ENCODE data around the gene C6orf120.

The C6orf120 gene

GRCh38 chr6:169701954-169702839 is at the start of gene C6orf120, which contains the start of gene WDR27:
TSS of gene C6orf120 (plus strand) at chr6:169702126. CDS start at chr6:169702460, 334 bp downstream.
TSS of gene WDR27 (minus strand) at chr6:169702029. CDS start at chr6:169689005, 13,024 bp downstream.
- peak; percentile 93 for DNase-seq (ENCODE audit: low read depth)

- DNase-seq (ENCODE audit: low read depth): no peak
Observed at GRCh38 chr6:169652896-169653295, 49.0 kb upstream of the C6orf120 start.

DNA sequence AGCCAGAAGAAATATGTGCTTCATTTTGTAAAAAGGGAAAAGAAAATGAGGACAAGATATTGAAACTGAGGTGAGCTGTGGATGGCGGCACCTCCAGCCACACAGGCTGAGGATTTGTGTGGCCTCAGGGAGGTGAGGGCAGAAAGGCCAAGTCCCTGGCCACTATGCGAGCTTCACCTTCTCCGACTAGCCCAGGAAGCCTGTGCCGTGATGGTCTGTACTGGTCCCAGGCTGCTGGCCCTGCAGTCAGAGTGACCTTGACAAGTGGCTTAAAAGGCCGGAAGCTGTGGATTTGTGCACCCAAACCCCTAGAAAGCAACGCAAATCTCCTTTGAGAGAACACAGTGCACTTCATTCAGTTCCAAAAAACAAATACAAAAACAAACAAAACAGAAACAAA is 48.2 kb upstream of the C6orf120 start:
- DNase-seq (ENCODE audit: low read depth): no peak

DNA sequence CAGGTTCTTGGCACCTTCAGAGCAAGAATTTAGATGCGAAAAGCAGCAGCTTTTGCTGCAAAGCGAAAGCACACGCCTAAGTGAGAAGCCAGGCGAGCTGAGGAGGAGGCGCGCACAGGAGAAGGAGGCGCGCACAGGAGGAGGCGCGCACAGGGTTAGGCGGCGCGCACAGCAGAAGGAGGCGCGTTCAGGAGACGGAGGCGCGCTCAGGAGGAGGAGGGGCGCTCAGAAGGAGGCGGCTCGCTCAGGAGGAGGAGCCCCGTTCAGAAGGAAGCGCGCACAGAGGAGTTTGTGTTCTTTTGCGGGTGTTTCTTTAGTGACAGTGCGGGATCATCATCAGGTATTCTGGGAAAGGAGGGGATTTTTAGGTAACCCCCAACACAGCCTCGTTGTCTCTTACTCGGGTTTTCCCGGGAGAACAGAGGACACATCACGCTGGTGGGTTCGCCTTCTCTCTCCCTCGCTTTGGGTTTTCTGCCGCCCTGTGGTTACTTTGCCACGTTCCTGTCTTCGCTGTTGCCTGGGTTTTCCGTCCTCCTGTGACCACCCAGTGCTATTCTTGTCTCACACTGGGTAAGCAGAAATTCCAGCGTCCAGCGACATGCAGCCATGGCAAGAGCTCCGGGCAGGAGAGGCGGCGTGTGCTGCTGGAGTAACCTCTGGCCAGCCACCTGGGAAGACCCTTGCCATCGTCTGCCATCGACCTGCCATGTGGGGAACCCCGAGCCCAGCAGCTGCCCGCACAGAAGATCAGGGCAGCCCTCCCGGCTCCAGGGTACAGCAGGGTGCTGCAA is 47.1 kb upstream of the C6orf120 start:
- DNase-seq (ENCODE audit: low read depth): peak; percentile 51

DNA sequence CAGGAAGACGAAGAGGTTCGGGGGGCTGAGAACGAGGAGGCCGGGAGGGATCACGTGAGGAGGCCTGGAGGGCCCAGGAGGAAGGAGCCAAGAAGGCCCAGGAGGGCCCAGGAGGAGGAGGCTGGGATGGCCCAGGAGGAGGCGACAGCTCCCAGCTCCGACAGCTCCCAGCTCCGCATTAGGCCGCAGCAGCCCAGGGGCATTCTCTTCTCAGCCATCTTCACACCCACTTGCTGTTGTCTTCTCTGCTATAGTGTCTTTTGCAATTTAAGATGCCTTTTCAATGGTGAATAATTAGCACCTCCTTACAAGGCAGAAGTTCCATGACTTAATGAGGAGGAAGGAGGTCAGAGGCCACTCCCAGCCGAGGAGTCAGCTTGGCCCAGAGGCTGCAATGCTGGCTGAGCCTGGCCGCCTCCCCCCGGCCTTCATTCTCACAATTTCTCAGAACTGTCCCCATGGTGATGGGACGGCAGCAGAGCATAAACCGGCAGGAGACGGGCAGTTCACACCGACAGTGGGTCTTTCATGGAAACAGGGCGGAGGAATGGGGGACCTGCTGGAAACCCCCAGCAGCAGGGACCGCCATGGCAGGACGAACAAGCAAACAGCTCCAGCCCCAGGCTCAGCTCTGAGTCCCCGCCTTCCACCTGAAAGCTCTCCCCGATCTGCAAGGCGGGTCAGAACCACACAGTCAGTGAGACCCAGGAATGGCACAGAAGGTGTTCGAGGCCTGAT is 45.2 kb upstream of the C6orf120 start:
- DNase-seq (ENCODE audit: low read depth): no peak

DNA sequence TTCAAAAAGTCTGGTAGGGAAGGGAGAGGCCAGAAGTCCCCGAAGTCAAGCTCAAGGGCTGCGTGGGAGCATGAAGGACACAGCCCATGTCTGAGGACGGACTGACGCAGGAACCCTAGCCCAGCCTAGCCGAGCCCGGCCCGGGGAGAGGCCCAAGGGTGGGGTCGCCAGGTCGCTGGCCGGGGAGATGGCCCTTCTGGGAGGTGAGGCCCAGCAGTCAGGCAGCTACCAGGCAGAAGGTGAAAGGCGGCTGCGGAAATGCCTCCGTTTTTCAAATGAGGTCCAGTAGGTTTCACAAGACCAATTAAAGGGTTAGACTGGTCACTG is 44.7 kb upstream of the C6orf120 start:
- DNase-seq (ENCODE audit: low read depth): no peak

DNA sequence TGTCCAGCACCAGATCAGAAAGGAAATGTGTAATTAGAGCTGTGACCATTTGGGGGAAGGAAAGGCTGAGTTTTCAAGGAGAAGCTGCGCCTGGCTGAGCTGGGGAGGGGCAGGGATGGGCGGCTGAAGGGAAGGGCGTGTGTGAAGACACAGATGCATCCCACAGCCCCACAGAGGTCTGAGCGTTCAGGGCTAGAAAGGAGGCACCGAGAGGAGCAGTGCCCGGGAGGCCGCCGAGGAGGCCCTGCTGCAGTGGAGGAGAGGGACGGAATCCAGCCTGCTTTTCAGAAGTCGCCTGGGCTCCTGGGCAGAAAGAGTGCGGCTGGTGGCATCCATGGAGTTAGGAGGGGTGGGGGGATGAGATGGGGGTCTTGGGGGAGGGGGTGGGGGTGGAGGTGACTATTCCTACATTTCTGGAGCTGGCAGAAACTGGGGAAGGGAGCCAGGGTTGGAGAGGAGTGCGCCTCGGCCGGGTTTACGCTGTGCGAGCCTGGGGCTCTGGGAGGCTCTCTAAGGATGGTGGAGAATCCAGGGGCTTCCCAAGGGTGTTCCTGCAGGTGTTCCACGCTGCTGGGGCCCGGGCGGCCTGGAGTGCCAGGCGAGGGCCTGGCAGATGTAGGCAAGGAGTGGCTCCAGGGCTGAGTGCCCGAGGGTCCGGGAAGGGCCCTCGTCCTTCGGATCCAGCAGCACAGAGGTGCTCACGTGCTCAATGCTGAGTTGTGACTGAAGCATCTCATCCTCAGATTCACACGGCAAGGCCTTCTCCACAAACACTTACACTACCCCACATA is 41.9 kb upstream of the C6orf120 start:
- no peak for DNase-seq (ENCODE audit: low read depth)

GRCh38 chr6:169660751-169661390 is 41.1 kb upstream of the C6orf120 start:
- DNase-seq (ENCODE audit: low read depth): no peak

GRCh38 chr6:169661391-169661756 is 40.6 kb upstream of the C6orf120 start:
- no peak for DNase-seq (ENCODE audit: low read depth)

- no peak for DNase-seq (ENCODE audit: low read depth)
Observed at GRCh38 chr6:169663468-169663867, 38.5 kb upstream of the C6orf120 start.

DNA sequence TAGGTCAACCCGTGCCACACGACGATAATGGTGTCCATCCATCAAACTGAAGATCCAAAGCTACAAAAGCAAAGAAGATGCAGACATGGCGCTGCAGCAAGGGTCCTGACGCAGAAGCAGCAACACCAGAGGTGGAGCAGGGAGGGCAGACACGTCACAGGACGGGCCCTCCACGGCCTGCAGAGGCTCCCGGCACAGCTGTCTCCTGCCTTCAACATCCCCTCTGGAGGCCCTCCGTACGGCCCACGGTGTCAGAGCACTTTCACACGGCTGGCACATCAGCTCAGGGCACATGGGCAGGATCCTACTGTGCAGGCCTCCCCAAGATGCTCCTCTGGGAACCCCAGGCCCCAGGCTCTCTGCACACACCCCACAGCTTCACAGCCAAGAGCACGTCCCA is 37.7 kb upstream of the C6orf120 start:
- DNase-seq (ENCODE audit: low read depth): no peak

DNA sequence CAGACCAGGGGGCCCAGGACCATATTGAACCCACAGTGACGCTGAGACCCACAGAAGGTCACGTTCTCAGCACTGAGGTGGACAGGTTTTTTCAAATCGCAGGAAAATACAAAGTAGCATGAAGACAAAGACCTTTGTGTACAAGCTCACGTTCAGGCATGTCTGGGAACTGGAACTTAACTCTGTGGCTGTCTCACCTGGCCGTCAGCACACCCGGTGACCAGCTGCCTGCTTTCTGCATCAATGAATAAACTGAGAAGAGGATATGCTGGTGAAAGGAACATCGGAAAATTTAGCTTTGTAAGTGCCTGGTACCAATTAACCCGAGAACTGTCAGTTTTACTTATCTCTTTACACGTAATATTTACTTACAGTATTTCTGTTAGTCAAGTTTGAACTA is 36.6 kb upstream of the C6orf120 start:
- no peak for DNase-seq (ENCODE audit: low read depth)

DNA sequence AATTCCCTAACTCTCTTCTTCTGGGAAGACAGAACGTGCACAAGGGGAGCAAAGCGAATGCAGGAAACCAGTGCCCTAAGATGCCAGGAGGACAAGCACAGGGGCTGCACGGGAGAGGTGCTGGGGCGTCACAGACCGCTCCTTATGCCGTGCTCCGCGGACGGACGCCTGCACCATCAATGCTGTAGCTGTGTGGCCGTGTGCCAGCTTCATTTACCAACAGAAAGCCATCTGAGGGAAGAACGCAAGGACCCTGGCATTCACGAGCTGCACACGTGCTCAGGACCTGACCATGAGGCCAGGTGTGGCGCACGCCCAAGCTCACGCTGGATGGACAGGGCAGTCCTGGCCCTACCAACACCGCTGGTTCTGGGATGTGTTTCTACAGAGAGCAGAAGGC is 35.5 kb upstream of the C6orf120 start:
- DNase-seq (ENCODE audit: low read depth): no peak

GRCh38 chr6:169667716-169668115 is 34.2 kb upstream of the C6orf120 start:
- DNase-seq (ENCODE audit: low read depth): no peak

GRCh38 chr6:169668203-169668847 is 33.6 kb upstream of the C6orf120 start:
- no peak for DNase-seq (ENCODE audit: low read depth)

DNA sequence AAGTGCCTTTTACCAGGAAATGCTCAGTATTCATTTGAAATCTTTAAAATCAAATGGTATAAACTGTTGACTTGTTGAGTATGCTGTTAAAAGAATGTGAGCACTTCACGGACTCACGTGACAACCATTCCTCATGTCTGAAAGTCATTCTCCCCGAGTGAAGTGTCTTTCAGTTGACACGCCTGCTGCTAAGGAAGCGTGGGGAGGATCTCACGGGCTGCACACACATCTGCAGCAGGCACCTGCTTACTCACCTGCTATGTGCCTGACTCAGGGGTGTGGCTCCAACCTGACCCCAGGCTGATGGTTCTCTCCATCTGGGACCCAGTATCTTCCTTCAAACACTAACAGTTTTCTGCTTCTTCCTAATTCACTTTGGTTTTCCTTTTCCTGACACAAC is 32.8 kb upstream of the C6orf120 start:
- DNase-seq (ENCODE audit: low read depth): no peak

DNA sequence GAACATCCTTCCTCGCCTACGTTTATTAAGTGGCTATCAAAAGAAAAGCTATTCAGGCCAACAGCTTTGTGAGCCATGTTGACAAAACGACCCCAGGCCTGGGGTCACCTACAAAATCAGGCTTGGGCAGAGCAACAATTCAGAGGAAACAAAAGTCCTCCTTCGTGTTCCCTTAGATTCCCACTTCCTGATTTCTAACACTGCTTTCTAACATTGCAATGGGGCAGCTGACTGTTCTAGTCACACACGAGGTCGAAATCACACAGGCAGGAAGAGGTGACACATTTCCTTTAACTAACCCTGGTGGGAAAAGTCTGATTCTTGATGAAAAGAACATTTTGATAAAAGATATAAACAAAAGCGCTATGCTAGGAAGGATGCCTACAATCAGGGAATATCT is 32.0 kb upstream of the C6orf120 start:
- no peak for DNase-seq (ENCODE audit: low read depth)

- no peak for DNase-seq (ENCODE audit: low read depth)
Observed at GRCh38 chr6:169671563-169671962, 30.4 kb upstream of the C6orf120 start.

DNA sequence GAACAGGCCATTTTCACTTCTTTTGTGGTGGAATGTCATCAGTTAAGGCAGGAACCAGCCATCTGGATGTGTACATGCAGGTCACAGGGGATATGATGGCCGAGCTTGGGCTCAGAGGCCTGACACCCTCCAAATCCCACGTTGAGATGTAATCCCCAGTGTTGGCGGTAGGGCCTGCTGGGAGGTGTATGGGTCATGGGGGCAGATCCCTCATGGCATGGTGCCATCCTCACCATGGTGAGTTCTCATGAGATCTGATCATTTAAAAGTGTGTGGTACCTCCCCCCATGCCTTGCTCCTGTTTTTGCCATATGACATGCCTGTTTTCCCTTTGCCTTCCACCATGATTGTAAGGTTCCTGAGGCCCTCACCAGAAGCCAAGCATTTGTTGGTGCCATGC is 26.9 kb upstream of the C6orf120 start:
- no peak for DNase-seq (ENCODE audit: low read depth)

DNA sequence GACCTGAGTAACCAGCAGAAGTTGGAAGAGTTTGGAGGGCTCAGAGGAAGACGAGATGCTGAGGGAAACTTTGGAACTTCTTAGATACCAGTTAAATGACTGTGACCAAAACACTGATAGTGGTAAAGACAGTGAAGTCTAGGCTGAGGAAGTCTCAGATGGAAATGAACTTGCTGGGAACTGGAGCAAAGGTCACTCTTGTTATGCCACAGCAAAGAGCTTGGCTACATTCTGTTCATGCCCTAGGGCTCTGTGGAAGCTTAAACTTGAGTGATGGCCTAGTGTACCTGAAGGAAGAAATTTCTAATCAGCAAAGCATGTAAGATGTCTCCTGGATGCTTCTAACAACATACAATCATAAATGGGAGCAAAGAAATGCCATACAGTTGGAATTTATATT is 24.8 kb upstream of the C6orf120 start:
- DNase-seq (ENCODE audit: low read depth): no peak

GRCh38 chr6:169678342-169678741 is 23.6 kb upstream of the C6orf120 start:
- no peak for DNase-seq (ENCODE audit: low read depth)
